EL (cell line): ENCODE results near the gene GNAI3.
"Not testable (repeated sequence)": the region's sequence is repeated elsewhere in the genome, so short reads cannot be mapped to it uniquely, and the experiment has no call there.

Source experiments
- DNase-seq: peaks from one replicate; pipeline ENCODE4 v3.0.0-alpha.2; 2016

GNAI3 gene

DNA sequence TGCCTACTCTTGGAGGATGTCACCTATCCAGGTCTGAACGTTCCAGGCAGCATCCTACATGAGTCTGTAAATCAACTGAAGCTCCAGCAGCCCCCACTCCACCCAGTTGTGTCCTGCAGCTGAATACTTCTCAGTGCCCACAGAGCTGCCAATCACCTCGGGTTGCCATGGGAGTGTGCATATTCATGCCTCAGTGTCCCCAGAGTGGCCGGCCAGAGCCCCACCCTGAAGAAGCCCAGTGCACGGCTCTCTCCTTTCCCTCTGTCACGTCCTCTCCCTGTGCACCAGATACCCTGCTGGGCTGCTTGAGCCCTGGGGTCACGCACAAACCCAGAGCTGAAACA, 91.4 kb downstream of the GNAI3 start:
- no peak for DNase-seq

DNA sequence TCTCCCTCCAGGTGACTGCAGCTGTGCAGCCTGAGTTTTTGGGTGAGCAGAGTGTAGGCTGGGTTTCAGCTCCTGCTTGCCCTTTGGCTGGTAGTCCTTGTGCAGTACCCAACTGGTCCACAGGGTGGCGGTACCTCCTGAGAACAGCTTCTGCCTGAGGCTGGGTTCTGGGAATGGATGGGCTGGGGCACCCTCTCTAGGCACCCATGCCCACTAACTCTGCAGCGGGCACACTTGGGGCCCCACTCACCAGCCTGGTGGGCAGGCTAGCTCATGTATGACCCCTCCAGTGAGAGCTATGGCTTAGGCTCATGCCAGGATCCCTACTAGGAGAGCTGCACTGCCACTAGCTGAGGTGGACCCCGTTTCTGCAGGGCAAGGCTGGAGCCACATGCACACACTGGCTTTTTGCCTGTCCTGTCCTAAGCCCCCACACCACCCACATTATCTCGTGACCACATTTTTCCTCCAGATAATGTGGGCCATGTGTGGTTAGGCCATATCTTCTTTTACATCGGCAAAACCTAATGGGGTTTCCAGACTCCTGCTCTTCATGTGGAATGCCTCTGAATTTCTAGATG, 92.0 kb downstream of the GNAI3 start:
- DNase-seq, result peak; percentile 71

DNA sequence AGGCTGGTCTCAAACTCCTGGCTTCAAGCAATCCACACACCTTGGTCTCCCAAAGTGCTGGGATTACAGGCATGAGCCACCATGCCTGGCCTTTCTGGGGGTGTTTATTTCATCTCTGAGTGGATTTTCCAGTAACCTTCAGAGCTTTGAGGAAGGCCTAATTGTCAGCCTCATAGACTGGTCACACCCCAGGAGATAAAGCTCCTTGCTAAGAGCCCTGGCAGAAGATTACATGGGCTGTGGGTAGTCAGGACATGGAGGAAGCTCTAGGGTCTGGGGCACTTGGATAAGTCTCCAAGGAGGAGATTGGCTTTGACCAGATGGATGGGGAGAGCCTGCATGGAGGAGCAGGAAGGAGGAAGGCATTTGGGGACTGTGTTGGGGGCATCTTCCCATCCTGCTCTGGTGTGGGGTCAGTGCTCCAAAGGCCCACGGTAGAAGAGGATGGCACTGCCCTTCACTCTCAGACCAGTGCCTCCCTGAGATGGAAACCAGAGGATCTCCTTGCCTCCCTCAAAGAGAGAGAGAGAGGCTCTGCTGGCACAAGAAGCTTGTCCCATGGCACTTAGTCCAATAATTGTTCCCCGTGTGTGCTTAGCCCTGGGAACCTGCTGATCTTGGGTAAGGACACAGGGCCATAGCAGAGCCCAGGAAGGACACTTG, 92.8 kb downstream of the GNAI3 start:
- no peak for DNase-seq

DNA sequence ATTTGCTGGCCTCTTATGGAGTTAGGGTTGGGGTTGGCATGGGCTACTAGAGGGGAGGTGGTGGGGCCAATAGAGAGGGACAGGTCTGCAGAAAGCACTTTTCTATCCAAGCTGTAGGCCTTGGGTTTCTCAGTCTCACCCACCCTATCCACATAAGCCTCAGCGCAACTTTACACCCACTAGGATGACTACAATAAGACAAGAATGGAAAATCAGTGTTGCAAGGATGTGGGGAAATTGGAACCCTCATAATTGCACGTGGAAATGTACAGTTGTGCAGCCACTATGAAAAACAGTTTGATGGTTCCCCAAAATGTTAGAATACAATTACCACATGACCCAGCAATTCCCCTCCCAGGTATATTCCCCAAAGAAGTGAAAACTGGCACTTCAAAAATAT, 93.4 kb downstream of the GNAI3 start:
- DNase-seq, result no peak

DNA sequence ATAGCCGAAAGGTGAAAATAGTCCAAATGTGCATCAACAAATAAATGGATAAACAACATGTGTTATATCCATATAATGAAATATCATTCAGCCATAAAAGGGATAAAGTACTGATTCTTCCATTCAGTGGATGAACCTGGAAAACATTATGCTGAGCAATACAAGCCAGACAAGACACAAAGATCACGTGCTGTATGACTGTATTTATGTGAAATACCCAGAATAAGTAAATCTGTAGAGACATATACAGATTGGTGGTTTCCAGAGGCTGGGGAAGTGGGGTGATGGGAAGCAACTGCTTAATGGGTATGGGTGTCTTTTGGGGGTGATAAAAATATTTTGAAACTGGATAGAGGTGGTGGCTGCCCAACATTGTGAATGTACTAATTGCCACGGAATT, 94.2 kb downstream of the GNAI3 start:
- DNase-seq, result no peak

DNA sequence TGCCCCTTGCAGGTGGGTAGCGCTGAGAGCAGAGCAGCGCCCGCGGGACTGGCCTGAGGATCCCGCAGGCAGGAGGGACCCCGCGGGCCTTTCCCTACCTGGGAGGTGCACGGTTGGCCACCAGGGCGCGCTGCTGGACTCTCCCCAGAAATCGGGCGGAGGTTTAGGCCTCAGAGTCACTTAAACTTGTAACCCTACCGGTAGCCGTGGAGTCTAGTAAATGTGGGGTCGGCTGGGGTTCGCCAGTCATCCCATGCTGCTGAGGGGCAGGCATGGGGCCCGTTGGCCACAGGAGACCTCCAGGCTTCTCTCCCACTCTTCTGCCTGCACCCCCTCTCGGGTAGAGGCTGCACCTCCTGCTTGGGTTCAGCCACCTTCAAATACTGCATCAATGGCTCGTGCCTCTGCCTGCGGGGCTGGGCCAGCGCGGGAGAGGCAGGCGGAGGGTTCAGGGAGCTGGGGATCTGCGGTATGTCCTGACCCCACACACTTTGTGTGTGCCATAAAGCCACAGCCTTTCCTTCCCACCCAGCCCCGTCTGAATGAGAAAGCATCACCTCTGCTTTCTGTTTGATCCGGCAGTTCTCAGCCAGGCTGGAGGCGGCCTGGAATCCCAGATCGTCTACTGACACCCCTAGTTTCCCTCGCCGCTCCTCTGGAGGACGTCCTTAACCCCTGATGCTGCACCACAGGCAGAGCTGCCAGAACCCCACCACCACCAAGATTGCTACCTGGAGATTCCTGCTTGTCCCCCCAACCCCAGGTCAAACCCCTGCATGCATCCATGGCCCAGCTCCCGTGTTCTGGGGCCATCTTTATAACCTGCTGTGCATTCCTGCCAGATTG, 95.2 kb downstream of the GNAI3 start:
- peak; percentile 71 for DNase-seq

DNA sequence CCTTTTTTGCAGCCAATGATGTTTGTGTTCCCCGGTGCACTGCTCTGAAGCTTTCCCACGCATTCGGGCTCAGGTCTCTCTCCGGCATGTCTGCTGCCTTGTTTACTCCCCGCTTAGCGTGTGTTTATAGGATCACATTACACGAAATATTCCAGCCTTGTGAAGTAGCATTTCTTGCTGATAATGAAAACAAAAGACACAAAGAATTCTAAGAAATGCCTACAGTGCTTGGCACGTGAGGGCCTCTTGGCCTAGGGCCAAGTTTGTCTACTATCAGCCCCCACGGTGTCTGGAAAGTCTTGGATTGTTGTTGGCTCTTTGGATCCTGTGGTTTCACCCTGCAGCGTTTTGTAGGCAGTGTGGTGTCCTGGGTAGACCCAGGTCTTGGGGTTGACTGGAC, 96.3 kb downstream of the GNAI3 start:
- DNase-seq, result no peak

DNA sequence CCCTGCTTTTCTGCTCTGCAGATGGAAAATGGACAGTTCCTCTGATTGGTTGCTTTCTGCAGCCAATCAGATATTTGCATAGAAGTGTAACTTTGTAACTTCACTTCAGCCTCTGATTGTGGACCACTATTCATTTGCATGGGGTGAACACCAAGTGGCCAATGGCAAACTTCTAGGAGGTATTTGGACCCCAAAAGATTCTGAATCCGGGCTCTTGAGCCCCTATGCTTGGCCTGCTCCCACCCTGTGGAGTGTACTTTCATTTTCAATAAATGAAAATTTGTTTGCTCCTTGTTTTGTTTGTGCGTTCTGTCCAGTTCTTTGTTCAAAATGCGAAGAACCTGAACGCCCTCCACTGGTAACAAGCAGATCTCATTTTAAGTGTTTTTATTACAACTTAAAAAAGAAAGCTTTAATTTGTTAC, 101.1 kb downstream of the GNAI3 start:
- DNase-seq, result peak; percentile 61

DNA sequence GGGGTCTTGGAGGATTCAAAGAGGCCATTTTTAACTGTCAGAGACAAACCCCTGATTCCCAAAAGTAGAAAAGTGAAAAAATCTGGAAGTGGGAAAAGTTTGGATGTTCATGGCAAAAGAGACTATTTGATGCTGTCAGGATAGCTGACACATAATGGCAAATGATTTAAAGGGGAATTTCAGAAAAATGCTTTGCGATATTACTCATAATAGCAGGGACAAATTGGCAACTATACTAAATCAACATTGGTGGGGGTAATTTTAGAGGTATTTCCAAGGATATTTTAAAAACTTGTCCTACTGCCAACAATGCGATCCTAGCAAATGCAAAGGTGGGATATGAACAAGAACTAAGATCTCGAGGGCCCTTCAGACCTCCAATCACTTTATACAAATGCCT, 102.2 kb downstream of the GNAI3 start:
- peak; percentile 45 for DNase-seq

DNA sequence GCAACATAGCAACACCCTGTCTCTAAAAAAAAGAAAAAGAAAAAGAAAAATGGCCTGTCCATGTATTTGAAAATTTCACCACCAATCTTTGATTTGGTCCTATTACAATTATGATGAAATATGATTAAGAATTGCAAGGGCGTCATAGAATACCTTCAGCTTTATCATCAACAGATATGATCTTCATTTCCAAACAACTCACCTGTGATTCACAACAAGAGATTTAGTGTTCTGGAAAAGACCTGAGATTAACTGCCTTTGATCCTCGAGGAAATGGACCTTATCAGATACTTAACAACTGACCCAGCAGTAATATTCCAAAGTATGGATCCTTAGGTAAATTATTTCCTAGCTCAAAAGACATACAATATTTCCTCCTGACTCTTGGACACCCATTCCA, 104.0 kb downstream of the GNAI3 start:
- DNase-seq, result no peak

DNA sequence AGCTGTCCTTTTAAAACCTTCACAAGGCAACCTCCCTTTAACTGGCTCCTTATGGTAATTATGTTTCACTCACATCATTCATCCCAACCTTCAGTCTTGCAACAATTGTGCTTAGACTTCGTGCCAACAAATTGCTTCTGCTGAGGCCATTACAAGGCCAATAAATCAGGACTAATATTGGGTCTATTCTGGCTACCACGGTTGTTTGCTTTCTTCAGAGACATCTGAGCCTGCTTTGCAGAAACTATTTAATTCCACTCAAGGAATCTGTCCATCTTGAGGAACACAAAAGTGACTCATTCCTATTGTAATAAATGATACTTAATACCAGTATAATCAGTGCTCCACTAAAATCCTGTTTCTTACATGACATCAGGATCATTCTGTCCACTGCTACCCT, 104.9 kb downstream of the GNAI3 start:
- no peak for DNase-seq

DNA sequence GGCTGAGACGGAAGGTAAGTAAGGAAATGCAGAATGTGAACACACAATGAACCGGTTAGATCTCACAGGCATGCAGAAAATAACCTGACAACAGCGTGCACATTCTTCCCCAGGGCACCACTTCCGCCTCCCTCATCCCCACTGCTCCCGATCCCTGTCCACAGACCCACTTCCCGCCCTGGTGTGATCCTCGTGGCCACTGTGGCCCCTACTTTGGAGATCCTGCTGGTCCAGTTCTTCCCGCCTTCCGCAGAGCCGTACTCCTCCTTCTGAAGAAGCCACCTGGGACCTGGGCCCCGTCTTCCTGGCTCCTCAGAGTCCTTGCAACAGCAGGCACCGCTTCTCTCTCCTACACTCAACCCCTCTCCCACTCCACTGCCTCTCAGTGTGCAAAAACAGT, 106.1 kb downstream of the GNAI3 start:
- no peak for DNase-seq

DNA sequence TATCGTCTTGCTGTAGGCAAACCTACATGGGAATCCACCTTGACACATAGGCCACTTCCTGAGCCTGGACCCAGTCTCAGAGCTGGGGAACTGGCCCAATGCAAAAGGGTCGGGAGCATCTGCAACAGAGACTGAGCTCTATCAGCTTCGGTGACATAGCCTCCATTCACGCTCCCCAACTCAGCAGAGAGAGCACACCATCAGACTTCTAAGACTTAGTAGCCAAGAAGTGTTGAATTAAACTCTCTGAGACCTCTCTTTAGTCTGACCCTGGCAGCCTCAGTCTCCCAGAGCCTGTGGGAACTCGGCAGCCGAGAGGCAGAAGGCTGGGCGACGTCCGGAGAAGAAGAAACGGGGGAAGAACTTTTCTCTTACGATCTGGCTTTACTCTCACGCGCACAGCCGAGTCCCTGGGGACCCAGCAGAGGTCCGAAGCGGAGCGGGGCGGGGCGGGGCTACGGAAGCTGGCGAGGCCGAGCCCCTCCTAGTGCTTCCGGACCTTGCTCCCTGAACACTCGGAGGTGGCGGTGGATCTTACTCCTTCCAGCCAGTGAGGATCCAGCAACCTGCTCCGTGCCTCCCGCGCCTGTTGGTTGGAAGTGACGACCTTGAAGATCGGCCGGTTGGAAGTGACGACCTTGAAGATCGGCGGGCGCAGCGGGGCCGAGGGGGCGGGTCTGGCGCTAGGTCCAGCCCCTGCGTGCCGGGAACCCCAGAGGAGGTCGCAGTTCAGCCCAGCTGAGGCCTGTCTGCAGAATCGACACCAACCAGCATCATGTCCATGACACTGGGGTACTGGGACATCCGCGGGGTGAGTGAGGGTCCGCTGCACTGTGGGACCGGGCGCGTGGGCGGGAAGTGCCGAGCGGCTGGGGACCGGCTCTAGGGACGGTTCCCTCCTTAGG, 107.5 kb downstream of the GNAI3 start, which contains the start of gene GSTM4:
Gene GSTM4, plus strand, starts transcription at position 485 of the 905 bp plus-strand sequence. Its CDS starts 291 bp downstream, at position 776.
- DNase-seq, result peak; percentile 81

DNA sequence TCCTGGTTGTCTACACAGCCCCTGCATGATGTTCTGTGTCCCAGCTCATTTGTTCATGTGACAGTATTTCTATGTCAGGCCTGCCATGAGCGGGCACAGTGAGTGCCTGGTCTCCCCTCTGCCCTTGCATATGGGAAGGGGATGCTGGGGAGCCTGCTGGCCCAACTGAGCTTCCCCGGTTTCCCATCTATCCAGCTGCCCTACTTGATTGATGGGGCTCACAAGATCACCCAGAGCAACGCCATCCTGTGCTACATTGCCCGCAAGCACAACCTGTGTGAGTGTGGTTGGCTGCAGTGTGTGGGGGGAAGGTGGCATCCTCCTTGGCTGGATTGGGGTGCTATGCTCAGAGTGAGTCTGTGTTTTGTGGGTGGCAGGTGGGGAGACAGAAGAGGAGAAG, 109.0 kb downstream of the GNAI3 start:
- no peak for DNase-seq

DNA sequence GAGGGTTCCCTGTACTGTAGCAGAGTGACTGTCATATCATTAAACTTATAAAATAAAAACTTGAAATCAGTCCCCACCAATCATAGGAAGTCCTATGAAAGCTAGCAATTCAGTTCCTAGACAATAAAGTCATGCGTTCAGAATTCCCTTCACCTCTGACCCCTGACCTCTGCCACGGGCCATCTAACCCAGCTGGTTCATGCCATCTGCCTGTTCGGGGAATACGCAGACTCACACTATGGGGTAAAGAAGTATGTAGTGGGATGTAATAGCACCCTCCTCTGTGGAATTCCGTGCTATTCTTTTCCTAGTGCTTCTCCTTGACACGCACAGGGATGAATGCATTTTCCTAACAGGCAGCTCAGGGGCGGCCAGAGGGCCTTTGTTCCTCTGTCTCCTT, 109.6 kb downstream of the GNAI3 start:
- no peak for DNase-seq

DNA sequence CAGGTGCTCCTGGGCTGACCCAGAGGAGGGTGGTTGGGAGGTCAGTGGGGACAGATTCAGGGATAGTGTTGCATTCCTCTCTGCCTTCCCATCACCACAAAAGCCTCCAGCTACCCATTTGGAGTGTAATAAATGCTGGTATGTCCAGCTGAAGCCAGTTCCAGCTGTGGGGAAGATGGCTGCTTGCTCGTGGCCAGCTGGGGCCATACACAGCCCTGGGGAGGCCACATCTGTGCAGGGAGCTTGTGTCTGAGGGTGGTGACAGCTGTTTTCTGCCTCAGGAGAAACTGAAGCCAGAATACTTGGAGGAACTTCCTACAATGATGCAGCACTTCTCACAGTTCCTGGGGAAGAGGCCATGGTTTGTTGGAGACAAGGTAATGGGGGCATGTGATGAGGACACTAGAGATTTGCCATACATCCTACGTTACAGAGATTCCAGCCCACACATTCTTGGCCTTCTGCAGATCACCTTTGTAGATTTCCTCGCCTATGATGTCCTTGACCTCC, 110.2 kb downstream of the GNAI3 start:
- DNase-seq, result no peak

DNA sequence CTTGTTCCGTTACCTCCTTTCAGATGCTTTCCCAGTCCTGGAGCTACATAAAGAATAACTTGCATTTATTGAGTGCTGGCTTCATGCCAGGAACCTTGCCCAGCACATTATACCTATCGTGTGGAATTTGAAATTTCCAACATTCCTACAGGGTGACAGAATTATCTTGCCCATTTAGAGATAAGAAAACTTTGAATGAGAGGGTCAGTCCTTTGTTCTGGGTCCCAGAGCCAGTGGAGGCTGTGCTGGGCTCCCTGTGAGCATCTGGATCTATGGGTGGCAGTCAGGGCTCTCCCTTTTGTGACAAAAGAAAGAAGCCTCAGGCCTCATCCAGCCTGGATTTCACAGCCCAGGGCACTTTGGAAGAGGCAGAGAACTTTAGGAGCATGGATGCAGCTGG, 110.7 kb downstream of the GNAI3 start:
- DNase-seq, result no peak

DNA sequence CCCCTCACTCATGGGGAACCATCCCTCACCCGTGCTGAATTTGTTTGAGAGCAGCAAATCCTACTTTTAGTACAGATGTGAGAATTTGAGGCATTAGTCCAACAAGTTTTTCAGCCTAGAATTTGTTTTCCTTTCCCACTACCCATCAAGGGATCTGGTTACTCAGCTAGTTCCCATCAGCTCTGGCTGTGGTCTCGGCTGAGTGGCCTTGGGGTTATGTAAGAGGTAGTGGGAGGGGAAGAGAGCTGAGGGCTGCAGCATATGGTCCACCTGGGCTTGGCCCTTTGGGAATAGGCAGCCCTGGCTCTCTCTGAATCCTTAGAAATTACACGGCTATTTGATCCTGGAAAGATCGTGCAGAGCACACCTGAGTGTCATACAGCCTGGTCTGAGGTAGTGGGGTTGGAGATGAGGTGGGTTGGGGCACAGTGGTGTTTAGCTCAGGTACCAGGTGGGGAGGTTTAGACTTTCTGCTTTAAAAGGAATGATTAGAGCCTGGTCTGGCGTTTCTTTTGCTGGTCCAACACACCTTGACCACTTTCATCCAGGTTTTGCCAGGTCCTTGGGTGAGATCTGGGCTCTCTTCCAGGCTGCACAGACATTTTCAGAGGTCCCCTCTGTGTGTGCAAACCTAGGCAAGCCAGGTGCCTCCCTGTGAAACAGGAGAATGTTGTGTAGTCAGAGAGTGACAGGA, 111.7 kb downstream of the GNAI3 start:
- no peak for DNase-seq

DNA sequence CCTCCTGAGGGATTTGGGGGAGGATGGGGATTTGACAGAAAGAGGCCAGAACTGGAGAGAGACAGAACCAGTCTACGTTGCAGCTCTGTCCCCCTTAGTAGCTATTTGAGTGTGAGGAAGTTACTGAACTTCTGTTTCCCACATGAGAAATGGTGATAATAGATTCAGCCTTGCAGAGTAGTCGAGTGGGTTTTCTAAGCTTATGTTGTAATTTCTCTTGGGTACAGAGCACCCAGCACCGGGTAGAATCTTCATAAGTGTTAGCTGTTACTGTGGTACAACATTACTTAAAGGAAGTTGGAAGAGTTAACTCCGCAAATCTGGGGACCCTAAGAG, 112.2 kb downstream of the GNAI3 start:
- DNase-seq, result not testable (repeated sequence)

DNA sequence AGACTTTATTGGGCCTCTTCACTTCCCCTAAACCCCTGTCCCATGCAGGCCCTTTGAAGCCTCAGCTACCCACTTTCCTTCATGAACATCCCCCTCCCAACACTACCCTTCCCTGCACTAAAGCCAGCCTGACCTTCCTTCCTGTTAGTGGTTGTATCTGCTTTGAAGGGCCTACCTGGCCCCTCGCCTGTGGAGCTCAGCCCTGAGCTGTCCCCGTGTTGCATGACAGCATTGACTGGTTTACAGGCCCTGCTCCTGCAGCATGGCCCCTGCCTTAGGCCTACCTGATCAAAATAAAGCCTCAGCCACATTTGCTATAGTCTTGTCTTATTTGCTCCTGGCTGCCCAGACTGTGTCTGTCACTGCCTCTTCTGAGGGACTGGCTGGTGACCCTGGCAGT, 113.0 kb downstream of the GNAI3 start:
- DNase-seq, result no peak

DNA sequence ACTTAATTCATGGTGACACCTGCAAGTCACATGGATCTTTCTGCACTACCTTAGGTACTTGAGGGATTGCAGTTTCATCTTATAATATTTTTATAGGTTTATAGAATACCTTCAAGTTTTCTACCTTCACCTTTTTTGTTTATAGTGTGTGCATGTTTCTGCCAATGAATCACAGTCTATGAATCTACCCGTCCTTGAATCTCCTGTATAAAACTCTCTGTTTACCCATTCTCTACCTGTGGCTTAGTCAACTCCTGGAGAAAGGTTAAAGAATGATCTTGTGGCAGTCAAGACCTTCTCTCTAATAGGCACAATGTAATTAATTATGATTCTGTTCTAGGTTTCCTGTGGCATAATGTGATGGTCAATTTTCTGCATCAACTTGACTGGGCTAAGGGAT, 116.3 kb downstream of the GNAI3 start:
- no peak for DNase-seq

DNA sequence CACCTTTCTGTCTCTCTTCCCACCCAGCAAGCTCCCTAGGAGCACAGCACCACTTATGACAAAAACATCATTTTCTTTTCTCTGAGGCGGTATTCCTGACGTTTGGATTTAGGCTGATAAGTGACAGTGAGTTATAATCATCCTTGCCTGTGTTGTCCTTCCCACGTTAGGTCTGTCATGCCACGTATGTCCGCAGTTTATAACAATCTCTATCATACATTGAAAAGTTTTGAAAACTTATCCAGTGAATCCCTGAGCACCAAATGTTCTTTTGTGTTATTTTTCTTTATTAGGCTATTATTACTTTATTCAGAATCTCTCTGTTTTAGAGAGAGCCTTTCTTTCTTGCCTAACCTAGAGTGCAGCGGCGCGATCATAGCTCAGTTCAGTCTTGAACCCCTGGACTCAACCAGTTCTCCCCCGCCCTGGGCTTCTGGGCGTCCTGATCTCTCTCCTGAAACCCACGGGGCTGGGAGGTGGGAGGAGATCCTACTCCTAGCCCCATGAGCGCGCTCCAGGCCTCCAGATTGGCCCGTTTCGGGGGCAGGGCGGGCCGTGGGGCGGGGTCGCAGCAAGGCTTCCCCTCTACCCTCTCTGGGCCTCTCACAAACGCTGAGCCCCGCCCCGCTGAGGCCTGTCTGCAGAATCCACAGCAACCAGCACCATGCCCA, 119.2 kb downstream of the GNAI3 start, which contains the start of gene GSTM2:
Gene GSTM2, plus strand, starts transcription at position 606 of the 671 bp plus-strand sequence. Its CDS starts 59 bp downstream, at position 665.
- peak; percentile 90 for DNase-seq
